Left lung (tissue), 8 donors: ENCODE results near the gene CPN2. TPM values are rescaled to one million over a fixed set of nuclear protein-coding genes. Genes with fewer than 3 reads are reported as not detected.

ENCODE experiments used
- polyA plus RNA-seq, 6 donors: library from polyadenylated mRNA; unstranded; fragments of 120-200 nt; gene quantifications; one replicate each; pipeline ENCODE4 v1.2.1, GENCODE V29; 2013; ENCODE audit not compliant: insufficient read length in 6 of 6
- total RNA-seq, 2 donors: library from RNA; stranded (reverse); fragmentation: NEBNext Ultra II Directional; extraction: Animal tissue kit (Norgen Biotek cat#: 25700); gene quantifications; one replicate each; pipeline ENCODE4 v1.2.1, GENCODE V29; 2021
- donor health status: DM: no; HTN: yes; CAD: no.
- donor health status: DM: no; HTN: no; CAD: no.

The CPN2 gene
- total and polyA plus RNA-seq, 8 donors = not detected

Other genes with a start within 250 kb of the CPN2 start
- gene HES1, start 215.2 kb downstream of the CPN2 start, total RNA-seq = 10 to 100 TPM; 18.1 to 21.8 TPM
- gene HES1, start 215.2 kb downstream of the CPN2 start, polyA plus RNA-seq = 100 to 1,000 TPM in 3 of 6 donors, 10 to 100 TPM in 3; 96.0 to 133 (median 105) TPM
- 1 to 10 TPM in 1 of 2 donors, under 1 TPM in 1; 0.42 to 6.2 TPM for gene LRRC15, start 18.4 kb upstream of the CPN2 start, total RNA-seq
- under 1 TPM; 0.03 to 0.17 (median 0.14) TPM for gene LRRC15, start 18.4 kb upstream of the CPN2 start, polyA plus RNA-seq
- gene GP5, start 47.9 kb upstream of the CPN2 start, total RNA-seq = under 1 TPM; 0.15 to 0.16 TPM
- gene GP5, start 47.9 kb upstream of the CPN2 start, polyA plus RNA-seq = under 1 TPM; 0.56 to 1.00 (median 0.70) TPM
- 100 to 1,000 TPM; 121 to 123 TPM for gene ATP13A3, start 135.7 kb upstream of the CPN2 start, total RNA-seq
- 10 to 100 TPM; 52.0 to 65.1 (median 56.7) TPM for gene ATP13A3, start 135.7 kb upstream of the CPN2 start, polyA plus RNA-seq